Raji (cell line): ENCODE measurements around the gene IL17A.

Experiments
- POLR2A ChIP-seq: IDR thresholded peaks from 2 replicates; pipeline ENCODE4 v1.6.1; 2011; ENCODE audit warnings: low read depth, low read length, control low read depth; ENCODE audit not compliant: insufficient read depth

Gene IL17A

DNA sequence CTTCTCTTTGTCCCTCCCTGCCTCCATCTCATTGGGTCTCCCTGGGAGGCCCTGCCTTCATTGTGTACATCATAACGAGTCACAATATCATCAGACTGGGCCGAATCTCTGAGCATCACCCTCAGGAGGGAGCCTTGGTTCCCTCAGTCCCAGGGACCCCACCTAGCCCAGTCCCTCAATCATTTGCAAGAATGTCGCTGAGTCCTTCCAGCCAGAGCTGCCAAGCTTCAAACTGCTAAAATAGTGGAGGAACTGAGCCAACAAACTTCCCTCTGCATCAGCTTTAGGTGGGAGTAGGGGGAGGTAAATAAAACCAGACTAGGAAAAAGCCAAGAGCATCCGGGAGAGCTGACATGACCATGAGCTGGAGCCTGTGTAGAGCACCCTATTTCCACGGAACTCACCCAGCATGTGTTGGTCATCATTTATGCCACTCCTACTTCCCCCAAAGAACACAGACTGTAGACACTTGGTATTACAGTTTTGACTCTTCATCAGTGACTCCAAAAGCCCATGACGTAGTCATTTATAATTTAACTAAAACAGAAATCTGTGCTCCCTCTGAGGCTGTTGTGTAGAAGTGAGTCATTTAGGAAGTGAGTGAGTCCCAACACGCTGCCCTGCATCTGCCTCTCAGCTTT is 28.8 kb upstream of the IL17A start:
- no peak for TF ChIP-seq POLR2A

DNA sequence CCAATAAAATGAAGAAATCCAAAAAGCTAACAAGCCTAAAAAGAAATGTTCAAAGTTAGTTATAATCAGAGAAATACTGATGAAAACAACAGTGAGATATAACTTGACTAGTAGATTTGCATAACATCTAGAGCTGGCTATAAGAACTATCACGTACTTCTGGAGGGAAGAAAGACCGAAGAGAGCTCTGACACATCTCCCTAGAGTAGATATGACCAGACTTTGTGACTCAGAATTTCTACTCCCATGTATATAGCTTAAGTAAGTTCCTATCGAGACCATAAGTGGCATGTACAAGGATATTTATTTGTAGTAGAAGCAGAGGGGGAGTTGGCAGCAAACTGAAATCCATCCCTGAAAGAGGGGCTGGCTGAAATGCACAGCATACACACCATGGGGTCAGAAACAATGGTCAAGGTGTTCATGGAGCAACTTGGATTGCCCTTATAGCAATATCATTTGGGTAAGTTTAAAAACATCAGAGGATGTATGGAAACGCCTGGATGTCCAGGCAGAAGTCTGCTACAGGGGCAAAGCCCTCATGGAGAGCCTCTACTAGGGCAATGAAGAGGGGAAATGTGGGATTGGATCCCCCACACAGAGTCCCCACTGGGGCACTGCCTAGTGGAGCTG is 25.6 kb upstream of the IL17A start:
- no peak for TF ChIP-seq POLR2A

GRCh38 chr6:52161689-52162438 is 24.3 kb upstream of the IL17A start:
- TF ChIP-seq POLR2A, result no peak

DNA sequence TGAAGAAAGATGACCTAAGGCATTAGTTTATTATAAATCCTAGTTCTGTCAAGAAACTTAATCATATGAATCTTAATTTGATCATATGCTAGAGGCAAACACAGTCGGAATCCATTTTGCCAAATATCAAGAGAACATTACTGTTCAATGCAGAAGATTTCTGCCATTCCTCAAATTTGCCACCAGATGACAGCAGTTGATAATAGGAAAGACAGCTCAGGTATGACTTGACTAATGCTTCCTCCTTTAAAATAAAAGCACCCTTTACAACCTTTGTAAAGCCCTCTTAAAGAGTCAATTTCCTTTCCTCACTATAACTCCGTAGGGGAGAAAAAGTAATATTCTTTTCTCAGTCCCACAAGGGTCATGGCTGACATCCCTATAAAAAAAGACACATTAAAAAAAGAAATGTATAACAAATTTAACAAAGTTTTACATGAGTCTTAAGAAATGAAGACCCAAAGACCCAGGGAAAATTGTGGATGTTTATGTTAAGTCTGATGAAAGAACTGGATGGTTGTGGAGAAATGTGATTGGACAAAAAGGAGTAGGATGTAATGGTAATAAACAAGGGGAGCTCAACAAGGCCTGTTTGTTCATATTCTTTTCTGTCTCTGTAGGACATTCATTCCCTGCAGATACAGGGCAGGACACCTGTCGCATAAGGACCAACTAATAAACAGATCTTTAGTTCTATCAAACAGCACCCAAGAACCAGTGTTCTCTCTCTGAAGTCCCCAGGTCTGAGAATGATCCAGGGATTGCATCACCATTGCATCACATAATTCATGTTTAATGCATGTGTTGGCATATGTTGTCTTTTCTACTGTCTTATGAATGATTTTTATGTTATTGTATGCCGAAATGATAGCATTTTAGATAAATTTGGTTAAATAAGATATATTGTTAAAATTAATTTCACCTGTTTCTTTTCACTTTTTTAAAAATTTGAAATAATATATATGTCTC is 23.0 kb upstream of the IL17A start:
- no peak for TF ChIP-seq POLR2A

- TF ChIP-seq POLR2A, result no peak
Measured at GRCh38 chr6:52164319-52165094, 21.7 kb upstream of the IL17A start.

GRCh38 chr6:52167267-52167666 is 18.9 kb upstream of the IL17A start:
- no peak for TF ChIP-seq POLR2A

DNA sequence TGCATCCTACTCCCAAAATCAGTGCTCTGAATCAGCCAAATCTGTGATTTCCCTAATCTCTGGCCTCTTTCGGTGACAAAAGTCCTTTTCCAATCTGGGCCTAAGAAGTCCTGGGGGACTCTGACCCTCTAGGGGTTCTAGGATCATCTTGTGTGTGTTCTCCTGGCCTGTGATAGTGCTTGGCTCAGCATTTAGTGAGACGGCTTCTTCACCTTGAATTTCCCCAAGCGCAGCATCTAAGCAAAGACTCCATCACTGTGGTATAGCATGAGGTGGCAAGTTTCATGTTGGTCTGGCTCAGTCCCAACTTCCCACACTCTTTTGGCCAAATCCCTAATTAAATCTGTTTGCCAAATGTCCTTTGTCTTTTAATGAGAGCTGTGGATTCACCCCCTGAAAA is 12.1 kb upstream of the IL17A start:
- TF ChIP-seq POLR2A, result no peak

- TF ChIP-seq POLR2A, result no peak
Measured at GRCh38 chr6:52176550-52176949, 9.6 kb upstream of the IL17A start.

GRCh38 chr6:52177961-52178360 is 8.2 kb upstream of the IL17A start:
- no peak for TF ChIP-seq POLR2A

GRCh38 chr6:52180787-52181558 is 5.2 kb upstream of the IL17A start:
- no peak for TF ChIP-seq POLR2A

GRCh38 chr6:52183131-52183713 is 3.0 kb upstream of the IL17A start:
- no peak for TF ChIP-seq POLR2A

GRCh38 chr6:52186480-52186879 is 305 bp downstream of the IL17A start:
- no peak for TF ChIP-seq POLR2A

GRCh38 chr6:52187098-52187497 is 923 bp downstream of the IL17A start:
- no peak for TF ChIP-seq POLR2A
